ENCODE results near the gene APAF1. TPM values are rescaled to one million over a fixed set of nuclear protein-coding genes. Genes with fewer than 3 reads are reported as not detected.
"Not testable (repeated sequence)": the region's sequence is repeated elsewhere in the genome, so short reads cannot be mapped to it uniquely, and the experiment has no call there.

APAF1 gene, protein sequence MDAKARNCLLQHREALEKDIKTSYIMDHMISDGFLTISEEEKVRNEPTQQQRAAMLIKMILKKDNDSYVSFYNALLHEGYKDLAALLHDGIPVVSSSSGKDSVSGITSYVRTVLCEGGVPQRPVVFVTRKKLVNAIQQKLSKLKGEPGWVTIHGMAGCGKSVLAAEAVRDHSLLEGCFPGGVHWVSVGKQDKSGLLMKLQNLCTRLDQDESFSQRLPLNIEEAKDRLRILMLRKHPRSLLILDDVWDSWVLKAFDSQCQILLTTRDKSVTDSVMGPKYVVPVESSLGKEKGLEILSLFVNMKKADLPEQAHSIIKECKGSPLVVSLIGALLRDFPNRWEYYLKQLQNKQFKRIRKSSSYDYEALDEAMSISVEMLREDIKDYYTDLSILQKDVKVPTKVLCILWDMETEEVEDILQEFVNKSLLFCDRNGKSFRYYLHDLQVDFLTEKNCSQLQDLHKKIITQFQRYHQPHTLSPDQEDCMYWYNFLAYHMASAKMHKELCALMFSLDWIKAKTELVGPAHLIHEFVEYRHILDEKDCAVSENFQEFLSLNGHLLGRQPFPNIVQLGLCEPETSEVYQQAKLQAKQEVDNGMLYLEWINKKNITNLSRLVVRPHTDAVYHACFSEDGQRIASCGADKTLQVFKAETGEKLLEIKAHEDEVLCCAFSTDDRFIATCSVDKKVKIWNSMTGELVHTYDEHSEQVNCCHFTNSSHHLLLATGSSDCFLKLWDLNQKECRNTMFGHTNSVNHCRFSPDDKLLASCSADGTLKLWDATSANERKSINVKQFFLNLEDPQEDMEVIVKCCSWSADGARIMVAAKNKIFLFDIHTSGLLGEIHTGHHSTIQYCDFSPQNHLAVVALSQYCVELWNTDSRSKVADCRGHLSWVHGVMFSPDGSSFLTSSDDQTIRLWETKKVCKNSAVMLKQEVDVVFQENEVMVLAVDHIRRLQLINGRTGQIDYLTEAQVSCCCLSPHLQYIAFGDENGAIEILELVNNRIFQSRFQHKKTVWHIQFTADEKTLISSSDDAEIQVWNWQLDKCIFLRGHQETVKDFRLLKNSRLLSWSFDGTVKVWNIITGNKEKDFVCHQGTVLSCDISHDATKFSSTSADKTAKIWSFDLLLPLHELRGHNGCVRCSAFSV (N-terminal part only)
- total RNA-seq: 19.8 and 23.8 TPM in 2 replicates

GRCh38 chr12:98644712-98645571, at the start of gene APAF1, which contains the start of gene IKBIP:
APAF1 (plus strand) TSS chr12:98645290; CDS start chr12:98648360, 3,070 bp downstream.
IKBIP (minus strand) TSS chr12:98644788; CDS start chr12:98644701, 87 bp downstream.
- DNase-seq (ENCODE audit: low read depth in 2 of 2): peak; percentile 98 to 99

DNA sequence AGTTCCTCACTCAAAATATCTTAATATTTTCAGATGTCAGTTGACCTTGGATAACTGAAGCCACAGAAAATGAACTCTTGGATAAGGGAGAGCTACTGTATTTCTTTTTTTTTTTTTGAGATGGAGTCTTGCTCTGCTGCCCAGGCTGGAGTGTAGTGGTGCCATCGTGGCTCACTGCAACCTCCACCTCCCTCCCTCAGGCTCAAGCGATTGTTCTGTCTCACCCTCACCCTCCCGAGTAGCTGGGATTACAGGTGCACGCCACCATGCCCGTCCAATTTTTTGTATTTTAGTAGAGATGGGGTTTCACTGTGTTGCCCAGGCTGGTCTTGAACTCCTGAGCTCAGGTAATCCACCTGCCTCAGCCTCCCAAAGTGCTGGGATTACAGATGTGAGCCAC, 47.8 kb upstream of the APAF1 start:
- not testable (repeated sequence) for DNase-seq (ENCODE audit: low read depth in 2 of 2)

- DNase-seq (ENCODE audit: low read depth in 2 of 2): no peak
These were observed 43.2 kb upstream of the APAF1 start for GRCh38 chr12:98601924-98602323.

DNA sequence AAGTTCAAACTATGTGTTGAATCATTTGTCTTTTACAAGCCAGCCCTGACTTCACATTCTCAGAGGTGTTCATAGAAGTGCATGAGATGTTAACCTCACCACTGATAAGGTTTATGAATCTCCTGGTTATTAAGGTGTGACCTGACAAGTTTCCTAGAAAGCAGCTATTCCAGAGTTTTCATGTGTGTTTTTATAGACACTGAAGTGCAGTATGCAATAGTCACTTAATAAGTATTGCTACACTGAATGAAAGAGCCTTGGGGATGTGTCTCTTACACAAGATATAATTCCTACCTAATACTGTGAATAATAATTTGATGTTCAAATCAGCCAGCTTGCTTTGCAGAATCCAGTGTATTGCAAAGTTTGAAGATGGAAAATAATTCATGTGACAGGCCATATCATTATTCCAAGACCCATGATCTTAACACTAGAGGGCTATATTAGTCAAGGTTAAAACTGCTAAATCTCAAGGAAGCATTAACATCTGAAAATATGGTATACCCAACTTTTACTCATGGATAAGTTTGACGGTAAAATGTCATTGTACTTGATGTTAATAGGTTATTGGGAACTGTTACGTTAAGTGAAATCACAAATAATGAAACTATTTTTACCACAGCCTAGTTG, 38.6 kb upstream of the APAF1 start:
- DNase-seq (ENCODE audit: low read depth in 2 of 2): peak in 1 of 2 donors; percentile 17

- DNase-seq (ENCODE audit: low read depth in 2 of 2): no peak
These were observed 34.5 kb upstream of the APAF1 start for GRCh38 chr12:98610596-98610995.

- DNase-seq (ENCODE audit: low read depth in 2 of 2): no peak
These were observed 32.3 kb upstream of the APAF1 start for GRCh38 chr12:98612696-98613334.

- no peak for DNase-seq (ENCODE audit: low read depth in 2 of 2)
These were observed 26.1 kb upstream of the APAF1 start for GRCh38 chr12:98618952-98619351.

GRCh38 chr12:98635657-98636323, 9.3 kb upstream of the APAF1 start:
- peak; percentile 22 to 67 for DNase-seq (ENCODE audit: low read depth in 2 of 2)

DNA sequence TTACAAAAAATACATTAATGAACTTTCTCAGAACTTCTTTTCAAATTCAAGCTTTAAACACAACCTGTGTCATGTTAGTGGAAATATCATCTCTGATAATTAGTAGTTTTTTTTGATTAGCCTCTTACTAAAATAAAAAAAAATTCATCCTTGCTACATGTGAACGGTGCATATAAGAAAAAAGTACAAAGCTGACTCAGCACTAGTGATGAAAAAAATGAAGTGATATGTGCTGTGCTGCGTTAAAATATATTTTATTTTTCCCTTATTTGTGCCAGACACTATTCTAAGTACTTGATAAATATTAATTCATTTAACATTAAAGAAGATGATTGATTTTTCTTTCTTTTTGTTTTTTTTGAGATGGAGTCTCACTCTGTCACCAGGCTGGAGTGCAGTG, 8.0 kb upstream of the APAF1 start:
- DNase-seq (ENCODE audit: low read depth in 2 of 2): no peak

- no peak for DNase-seq (ENCODE audit: low read depth in 2 of 2)
These were observed 7.1 kb upstream of the APAF1 start for GRCh38 chr12:98638009-98638408.

DNA sequence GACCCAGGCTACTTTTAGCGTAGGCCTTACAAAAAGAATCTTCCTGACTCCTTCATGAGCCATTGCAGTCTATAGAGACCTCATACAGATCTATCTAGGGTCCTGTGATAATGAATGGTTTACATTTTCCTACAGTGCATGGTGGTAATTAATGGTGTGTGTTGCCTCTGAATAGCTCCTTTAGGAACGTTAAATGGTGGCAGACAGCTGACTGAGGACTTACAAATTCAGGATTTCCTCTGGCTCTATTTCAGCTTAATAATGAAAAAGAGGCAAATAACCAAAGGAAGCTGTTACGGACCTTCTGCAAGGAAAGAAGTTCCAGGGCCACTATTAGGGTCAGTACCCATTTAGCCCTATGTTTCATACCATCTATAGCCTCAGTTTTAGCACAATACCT, 5.6 kb upstream of the APAF1 start:
- peak; percentile 21 to 57 for DNase-seq (ENCODE audit: low read depth in 2 of 2)

- DNase-seq (ENCODE audit: low read depth in 2 of 2): not testable (repeated sequence)
These were observed 2.3 kb upstream of the APAF1 start for GRCh38 chr12:98642801-98643200.

DNA sequence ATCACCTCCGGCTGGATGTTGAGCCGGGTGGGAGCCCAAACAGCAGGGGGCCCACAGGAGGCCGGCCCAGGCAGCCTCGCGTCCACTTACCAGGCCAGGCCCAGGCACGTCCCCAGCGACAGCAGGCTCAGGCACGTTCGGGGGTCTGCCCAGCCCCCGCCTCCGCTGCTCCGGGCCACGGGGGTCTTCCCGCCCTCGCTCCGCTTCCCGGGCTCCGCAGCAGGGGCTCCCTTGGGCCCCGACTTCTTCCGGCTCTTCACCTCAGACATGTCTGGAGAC, 718 bp upstream of the APAF1 start:
- peak in 1 of 2 donors; percentile 63 for DNase-seq (ENCODE audit: low read depth in 2 of 2)

GRCh38 chr12:98645572-98646067, 530 bp downstream of the APAF1 start:
- peak; percentile 29 to 37 for DNase-seq (ENCODE audit: low read depth in 2 of 2)

GRCh38 chr12:98646294-98647090, 1.4 kb downstream of the APAF1 start:
- DNase-seq (ENCODE audit: low read depth in 2 of 2): peak; percentile 26 to 52

DNA sequence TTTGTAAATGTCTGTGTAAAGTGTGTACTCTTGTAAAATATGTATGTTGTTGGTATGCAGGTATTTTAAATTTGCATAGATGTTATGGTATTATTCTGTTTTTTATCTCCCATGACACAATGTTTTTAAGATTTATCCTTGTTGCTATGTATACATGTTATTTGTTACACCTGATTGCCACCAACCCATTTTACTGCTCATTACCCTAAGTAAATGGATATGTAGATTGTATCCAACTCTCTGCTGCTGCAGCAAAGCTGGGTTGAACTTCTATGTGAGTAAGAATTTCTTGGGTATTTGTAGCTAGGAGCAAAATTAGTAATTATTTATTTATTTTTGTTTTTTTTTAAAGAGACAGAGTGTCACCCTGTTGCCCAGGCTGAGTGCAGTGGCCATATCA, 6.2 kb downstream of the APAF1 start:
- DNase-seq (ENCODE audit: low read depth in 2 of 2): no peak

DNA sequence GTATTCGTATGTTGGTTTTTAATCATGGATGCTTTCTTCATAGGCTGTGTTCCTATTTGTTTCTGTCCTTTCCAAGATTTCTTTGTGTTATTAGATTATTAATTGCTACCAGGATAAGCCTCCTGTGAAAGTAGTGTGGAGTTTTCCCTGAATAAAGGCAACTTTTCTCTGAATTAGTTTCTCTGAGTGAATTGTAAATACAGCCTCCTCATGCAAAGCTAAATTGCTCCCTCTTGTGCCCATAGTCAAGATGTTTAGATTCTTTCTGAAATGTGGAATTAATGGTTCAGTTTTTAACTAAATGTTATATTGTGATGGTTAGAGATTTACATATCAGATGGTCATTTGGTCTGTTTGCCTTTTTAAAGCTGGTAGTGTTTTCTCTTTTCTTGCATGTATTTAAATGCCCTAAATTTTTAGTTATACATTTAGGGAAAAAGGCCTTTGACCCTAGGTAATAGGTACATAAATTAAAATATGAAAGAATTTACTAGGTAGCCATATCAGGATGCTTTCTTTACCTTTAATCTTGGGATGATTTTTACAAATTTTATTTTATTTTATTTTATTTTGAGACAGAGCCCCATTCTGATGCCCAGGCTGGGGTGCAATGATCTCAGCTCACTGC, 8.9 kb downstream of the APAF1 start:
- peak; percentile 73 to 82 for DNase-seq (ENCODE audit: low read depth in 2 of 2)
